Measurements from ENCODE around the gene ZGRF1. TPM values are rescaled to one million over a fixed set of nuclear protein-coding genes. Genes with fewer than 3 reads are reported as not detected.

ZGRF1 gene
- total RNA-seq, 3 donors from 2014 or later (not counting 1 experiment from before 2014, with no cell fraction given), result 13.0 to 25.9 (median 20.0) TPM

GRCh38 chr4:112521123-112522023, 115.3 kb downstream of the ZGRF1 start:
- Histone ChIP-seq H3K27ac (ENCODE audit: low read length) (no peak overlapping the region), H3K4me3 (ENCODE audit: low read length) (no peak overlapping the region), H3K9me3 (ENCODE audit: control insufficient read depth, insufficient read depth, low read length) (peaks cover 7% of the 10 kb centered on the region), H3K36me3 (ENCODE audit: control insufficient read depth, insufficient read depth, low read length) (no peaks in the 10 kb centered on the region), H3K4me1 (ENCODE audit: control insufficient read depth, insufficient read depth, low read length) (peaks cover 43% of the 10 kb centered on the region), H3K27me3 (ENCODE audit: control insufficient read depth, insufficient read depth, low read length) (peaks cover 68% of the 10 kb centered on the region)
- intact Hi-C loops (cut with micrococcal nuclease), result loop anchor here (2.0 to 10.0 kb wide), 2 partner anchors 199 to 287 kb away; partner anchors contain the start of gene AP1AR
- no peak overlapping the region for H3K27ac Mint-ChIP-seq
- DNase-seq, result peak in 1 of 2 donors; percentile 30
- 10% methylated on average over 29 of the region's 30 CpGs for WGBS (ENCODE audit: insufficient coverage)
- TF ChIP-seq, protein P1, sequence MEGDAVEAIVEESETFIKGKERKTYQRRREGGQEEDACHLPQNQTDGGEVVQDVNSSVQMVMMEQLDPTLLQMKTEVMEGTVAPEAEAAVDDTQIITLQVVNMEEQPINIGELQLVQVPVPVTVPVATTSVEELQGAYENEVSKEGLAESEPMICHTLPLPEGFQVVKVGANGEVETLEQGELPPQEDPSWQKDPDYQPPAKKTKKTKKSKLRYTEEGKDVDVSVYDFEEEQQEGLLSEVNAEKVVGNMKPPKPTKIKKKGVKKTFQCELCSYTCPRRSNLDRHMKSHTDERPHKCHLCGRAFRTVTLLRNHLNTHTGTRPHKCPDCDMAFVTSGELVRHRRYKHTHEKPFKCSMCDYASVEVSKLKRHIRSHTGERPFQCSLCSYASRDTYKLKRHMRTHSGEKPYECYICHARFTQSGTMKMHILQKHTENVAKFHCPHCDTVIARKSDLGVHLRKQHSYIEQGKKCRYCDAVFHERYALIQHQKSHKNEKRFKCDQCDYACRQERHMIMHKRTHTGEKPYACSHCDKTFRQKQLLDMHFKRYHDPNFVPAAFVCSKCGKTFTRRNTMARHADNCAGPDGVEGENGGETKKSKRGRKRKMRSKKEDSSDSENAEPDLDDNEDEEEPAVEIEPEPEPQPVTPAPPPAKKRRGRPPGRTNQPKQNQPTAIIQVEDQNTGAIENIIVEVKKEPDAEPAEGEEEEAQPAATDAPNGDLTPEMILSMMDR (IDR thresholded peaks at IDR 0.05), result no peak
- no peaks in the 10 kb centered on the region for H3K9me3 Mint-ChIP-seq
- H3K4me3 Mint-ChIP-seq, result peak overlapping the region; percentile 4
- peaks cover 15% of the 10 kb centered on the region for H3K36me3 Mint-ChIP-seq
- no peak for ATAC-seq
- peaks cover 71 to 96% of the 10 kb centered on the region in 2 donors for H3K27me3 Mint-ChIP-seq (ENCODE audit: low read depth in 2 of 2)
- H3K4me1 Mint-ChIP-seq, result peaks cover 31 to 45% of the 10 kb centered on the region in 2 donors

DNA sequence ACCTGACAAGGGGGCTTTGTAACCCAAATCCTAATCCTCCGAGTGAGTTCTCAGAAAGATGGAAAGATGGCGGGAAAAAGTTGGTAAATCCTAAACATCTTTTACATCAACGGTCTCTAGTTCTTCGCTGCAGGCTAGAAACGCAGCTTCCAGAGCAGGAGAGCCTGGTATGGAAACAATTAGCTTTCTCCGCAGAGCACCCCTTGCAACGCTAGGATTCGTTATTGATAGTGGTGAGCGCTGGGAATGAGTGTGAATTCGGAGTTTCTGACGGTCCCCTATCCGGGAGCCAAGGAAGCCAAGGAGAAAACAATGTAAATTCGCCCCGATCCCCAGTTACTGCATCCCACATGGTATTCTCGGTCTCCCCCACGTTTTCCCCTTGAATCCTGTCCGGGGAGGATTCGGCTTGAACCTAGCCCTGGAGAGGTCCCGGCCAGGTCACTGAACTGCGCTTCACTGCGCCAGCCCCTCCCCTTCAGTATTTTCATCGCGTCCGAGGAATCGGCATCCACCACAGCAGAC, 116.0 kb downstream of the ZGRF1 start:
- intact Hi-C loops (cut with micrococcal nuclease), result loop anchor here (10.0 kb wide), 1 partner anchor 286 kb away; the partner anchor contains the start of gene AP1AR
- Histone ChIP-seq H3K4me3 (ENCODE audit: low read length) (no peak overlapping the region), H3K4me1 (ENCODE audit: control insufficient read depth, insufficient read depth, low read length) (peaks cover 50% of the 10 kb centered on the region), H3K36me3 (ENCODE audit: control insufficient read depth, insufficient read depth, low read length) (no peaks in the 10 kb centered on the region), H3K9me3 (ENCODE audit: control insufficient read depth, insufficient read depth, low read length) (peaks cover 7% of the 10 kb centered on the region), H3K27ac (ENCODE audit: low read length) (no peak overlapping the region), H3K27me3 (ENCODE audit: control insufficient read depth, insufficient read depth, low read length) (peaks cover 72% of the 10 kb centered on the region)
- Mint-ChIP-seq H3K27ac (no peak overlapping the region), H3K36me3 (peaks cover 15% of the 10 kb centered on the region), H3K9me3 (no peaks in the 10 kb centered on the region), H3K27me3 (ENCODE audit: low read depth in 2 of 2) (peaks cover 78 to 91% of the 10 kb centered on the region in 2 donors), H3K4me1 (peaks cover 31 to 51% of the 10 kb centered on the region in 2 donors), H3K4me3 (no peak overlapping the region)
- TF ChIP-seq, protein P1 (IDR thresholded peaks at IDR 0.05), result no peak
- no peak for ATAC-seq
- no peak for DNase-seq
- 8% methylated on average over 25 of the region's 25 CpGs for WGBS (ENCODE audit: insufficient coverage)

DNA sequence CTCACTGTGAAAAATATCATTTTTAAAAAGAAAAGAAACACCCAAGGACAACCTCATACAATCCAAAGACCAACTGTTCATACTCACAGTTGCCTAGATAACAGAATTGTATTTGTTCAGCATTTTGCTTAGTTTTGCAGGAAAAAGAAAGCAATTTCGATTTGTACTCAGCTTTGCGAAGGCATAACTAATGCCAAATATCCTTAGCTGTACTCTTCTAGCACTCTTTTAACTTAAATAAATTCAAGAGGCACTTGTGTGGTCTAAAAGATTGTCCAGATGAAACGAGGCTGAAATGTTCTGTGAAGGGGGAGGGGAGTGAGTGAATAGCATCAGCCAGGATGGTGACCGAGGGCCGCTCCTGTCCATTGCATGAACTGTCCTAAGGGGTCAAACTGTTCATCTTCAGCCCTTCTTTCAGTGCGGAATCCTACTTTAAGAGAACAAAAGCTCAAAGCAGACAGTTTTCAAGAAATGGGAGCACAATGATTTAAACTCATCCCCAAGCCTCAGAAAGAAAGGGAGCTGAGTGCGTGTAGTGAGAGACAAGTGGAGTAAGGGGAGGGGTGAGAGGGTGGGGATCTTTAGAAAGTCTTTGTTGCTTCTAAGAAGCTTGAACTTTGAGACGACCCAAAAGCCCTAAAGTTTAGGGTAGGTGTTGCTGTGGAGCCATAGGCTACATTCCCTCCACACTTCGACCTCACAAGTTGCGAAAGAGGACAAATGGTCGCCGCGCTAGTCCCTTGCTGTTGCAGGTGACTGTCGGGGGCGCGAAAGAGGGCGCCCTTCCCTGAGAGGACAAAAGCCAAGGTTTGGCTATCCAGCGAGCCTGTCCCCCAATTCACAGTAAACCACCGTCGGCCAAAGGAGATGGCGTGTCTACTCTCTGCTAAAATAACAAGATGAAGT, 116.8 kb downstream of the ZGRF1 start:
- intact Hi-C loops (cut with micrococcal nuclease), result loop anchor here (10.0 kb wide), 1 partner anchor 285 kb away; the partner anchor contains the start of gene AP1AR
- Histone ChIP-seq H3K4me1 (ENCODE audit: control insufficient read depth, insufficient read depth, low read length) (peaks cover 57% of the 10 kb centered on the region), H3K36me3 (ENCODE audit: control insufficient read depth, insufficient read depth, low read length) (no peaks in the 10 kb centered on the region), H3K27me3 (ENCODE audit: control insufficient read depth, insufficient read depth, low read length) (peaks cover 77% of the 10 kb centered on the region), H3K4me3 (ENCODE audit: low read length) (no peak overlapping the region), H3K9me3 (ENCODE audit: control insufficient read depth, insufficient read depth, low read length) (peaks cover 7% of the 10 kb centered on the region), H3K27ac (ENCODE audit: low read length) (no peak overlapping the region)
- ATAC-seq (no peak), DNase-seq (no peak)
- Mint-ChIP-seq H3K4me3 (no peak overlapping the region), H3K27ac (no peak overlapping the region), H3K27me3 (ENCODE audit: low read depth in 2 of 2) (peaks cover 84 to 90% of the 10 kb centered on the region in 2 donors), H3K4me1 (peaks cover 36 to 56% of the 10 kb centered on the region in 2 donors), H3K9me3 (no peaks in the 10 kb centered on the region), H3K36me3 (peaks cover 15% of the 10 kb centered on the region)
- WGBS (ENCODE audit: insufficient coverage), result 15% methylated on average over 21 of the region's 21 CpGs
- TF ChIP-seq, protein P1 (IDR thresholded peaks at IDR 0.05), result no peak
